Erythroblast (primary cell): Measurements from ENCODE around the gene CYSTM1.

Experiments used
- GATA1 ChIP-seq: IDR thresholded peaks from 2 replicates; pipeline ENCODE4 v1.6.1; 2011; ENCODE audit warnings: low read depth, mild to moderate bottlenecking, control low read depth, low read length, moderate library complexity
- POLR2A ChIP-seq: IDR thresholded peaks from 2 replicates; pipeline ENCODE4 v1.6.1; 2011; ENCODE audit warnings: mild to moderate bottlenecking, low read length

DNA sequence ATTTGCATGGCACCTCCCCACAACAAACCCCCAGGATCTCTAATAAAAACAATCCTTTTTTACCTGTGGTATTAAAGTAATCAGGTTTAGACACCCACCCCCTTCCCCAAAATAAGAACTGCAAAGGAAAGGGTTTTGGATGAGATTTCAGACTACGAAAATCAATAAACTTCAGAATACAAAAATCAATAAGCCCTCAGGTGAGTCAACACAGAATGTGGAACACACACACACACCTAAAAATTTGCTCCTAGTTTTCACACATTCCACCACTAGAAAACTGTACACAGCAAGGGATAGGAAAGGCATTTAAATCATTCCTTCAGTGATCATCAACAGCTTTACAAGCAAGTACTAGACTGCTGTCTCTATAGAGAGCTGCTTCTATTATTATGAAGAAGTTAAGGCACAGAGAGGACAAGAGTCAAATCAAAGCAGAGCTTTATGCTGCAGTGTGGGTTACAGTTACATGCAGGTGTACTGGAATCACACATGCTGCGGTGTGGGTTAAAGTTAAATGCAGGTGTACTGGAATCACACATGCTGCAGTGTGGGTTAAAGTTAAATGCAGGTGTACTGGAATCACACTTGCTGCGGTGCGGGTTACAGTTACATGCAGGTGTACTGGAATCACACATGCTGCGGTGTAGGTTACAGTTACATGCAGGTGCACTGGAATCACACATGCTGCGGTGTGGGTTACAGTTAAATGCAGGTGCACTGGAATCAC, 91.6 kb downstream of the CYSTM1 start:
- TF ChIP-seq POLR2A (no peak), GATA1 (no peak)
